ENCODE measurements around the gene SIGLEC14. TPM values are rescaled to one million over a fixed set of nuclear protein-coding genes. Genes with fewer than 3 reads are reported as not detected.
A peak's percentile ranks its signal among the peaks of the same experiment; 100 is the strongest.

SIGLEC14 gene
- total and polyA plus RNA-seq, 7 experiments from 2014 or later, result 0.08 to 43.8 (median 1.2) TPM; not detected in 2

GRCh38 chr19:51614789-51615188, 31.8 kb downstream of the SIGLEC14 start:
- Histone ChIP-seq H3K9me3 (ENCODE audit: control insufficient read depth in 2 of 3, low read length in 3 of 3) (peaks cover 0 to 12% (median 0%) of the 10 kb centered on the region in 3 experiments), H3K4me1 (ENCODE audit: control insufficient read depth in 2 of 2, insufficient read depth in 2 of 2, low read length in 2 of 2) (no peaks in the 10 kb centered on the region), H3K36me3 (ENCODE audit: control insufficient read depth in 2 of 3, insufficient read depth in 3 of 3, low read length in 3 of 3) (no peaks in the 10 kb centered on the region), H3K27ac (ENCODE audit: low read depth, low read length) (no peak overlapping the region), H3K27me3 (ENCODE audit: control insufficient read depth in 2 of 2, insufficient read depth in 2 of 2, low read length in 2 of 2) (no peaks in the 10 kb centered on the region), H3K4me3 (ENCODE audit: low read length) (no peak overlapping the region)
- Mint-ChIP-seq H3K27ac (no peak overlapping the region), H3K9me3 (peaks cover 6 to 48% (median 20%) of the 10 kb centered on the region in 11 donors), H3K27me3 (peaks cover 6 to 63% (median 55%) of the 10 kb centered on the region in 5 donors), H3K36me3 (peaks cover 0 to 16% (median 7%) of the 10 kb centered on the region in 5 donors), H3K4me3 (no peak overlapping the region), H3K4me1 (peaks cover 0 to 2% (median 0%) of the 10 kb centered on the region in 7 donors)
- intact Hi-C loops (cut with micrococcal nuclease), result no loop called here
- CTCF ChIA-PET, result interaction anchor here (0.6 to 0.7 kb wide), 2 partner anchors 61 to 142 kb away, joined by 4 to 5 read pairs; no protein-coding TSS in a partner anchor
- ATAC-seq, result no peak
- POLR2A ChIA-PET, result no interaction called here
- no peak for DNase-seq

- Mint-ChIP-seq H3K9me3 (peaks cover 12 to 75% (median 26%) of the 10 kb centered on the region in 11 donors), H3K27me3 (peaks cover 3 to 72% (median 69%) of the 10 kb centered on the region in 5 donors), H3K36me3 (peaks cover 0 to 22% (median 11%) of the 10 kb centered on the region in 5 donors), H3K27ac (no peak overlapping the region), H3K4me1 (peaks cover 0 to 5% (median 0%) of the 10 kb centered on the region in 7 donors), H3K4me3 (no peak overlapping the region)
- Histone ChIP-seq H3K9me3 (ENCODE audit: control insufficient read depth in 2 of 3, low read length in 3 of 3) (peaks cover 0 to 12% (median 0%) of the 10 kb centered on the region in 3 experiments), H3K4me3 (ENCODE audit: low read length) (no peak overlapping the region), H3K4me1 (ENCODE audit: control insufficient read depth in 2 of 2, insufficient read depth in 2 of 2, low read length in 2 of 2) (no peaks in the 10 kb centered on the region), H3K36me3 (ENCODE audit: control insufficient read depth in 2 of 3, insufficient read depth in 3 of 3, low read length in 3 of 3) (no peaks in the 10 kb centered on the region), H3K27me3 (ENCODE audit: control insufficient read depth in 2 of 2, insufficient read depth in 2 of 2, low read length in 2 of 2) (no peaks in the 10 kb centered on the region), H3K27ac (ENCODE audit: low read depth, low read length) (no peak overlapping the region)
- ChIA-PET CTCF (interaction anchor here (0.6 kb wide), 1 partner anchor 763 kb away, joined by 4 read pairs; no protein-coding TSS in a partner anchor), POLR2A (no interaction called here)
- intact Hi-C loops (cut with micrococcal nuclease), result no loop called here
- no peak for DNase-seq
- no peak for ATAC-seq
Observed at GRCh38 chr19:51610576-51610975, 36.0 kb downstream of the SIGLEC14 start.

- ATAC-seq (peak; percentile 88), DNase-seq (peak in 8 of 9 donors; percentile 19 to 75 (median 36))
- peaks cover 11 to 80% (median 29%) of the 10 kb centered on the region in 11 donors for H3K9me3 Mint-ChIP-seq
- no peaks in the 10 kb centered on the region for H3K4me1 ChIP-seq (ENCODE audit: control insufficient read depth in 2 of 2, insufficient read depth in 2 of 2, low read length in 2 of 2)
- no peak overlapping the region for H3K27ac ChIP-seq (ENCODE audit: low read depth, low read length)
- ChIA-PET CTCF (no interaction called here), POLR2A (no interaction called here)
- H3K9me3 ChIP-seq (ENCODE audit: control insufficient read depth in 2 of 3, low read length in 3 of 3), result peaks cover 0 to 8% (median 0%) of the 10 kb centered on the region in 3 experiments
- H3K4me1 Mint-ChIP-seq, result peaks cover 0 to 5% (median 0%) of the 10 kb centered on the region in 7 donors
- H3K4me3 Mint-ChIP-seq, result no peak overlapping the region
- no peak overlapping the region for H3K27ac Mint-ChIP-seq
- H3K36me3 Mint-ChIP-seq, result peaks cover 0 to 30% (median 21%) of the 10 kb centered on the region in 5 donors
- no peaks in the 10 kb centered on the region for H3K27me3 ChIP-seq (ENCODE audit: control insufficient read depth in 2 of 2, insufficient read depth in 2 of 2, low read length in 2 of 2)
- no peak overlapping the region for H3K4me3 ChIP-seq (ENCODE audit: low read length)
- intact Hi-C loops (cut with micrococcal nuclease), result loop anchor here (2.0 to 5.0 kb wide), 2 partner anchors 171 to 186 kb away; no protein-coding TSS in a partner anchor
- H3K36me3 ChIP-seq (ENCODE audit: control insufficient read depth in 2 of 3, insufficient read depth in 3 of 3, low read length in 3 of 3), result no peaks in the 10 kb centered on the region
- H3K27me3 Mint-ChIP-seq, result peaks cover 6 to 60% (median 52%) of the 10 kb centered on the region in 5 donors
Observed at GRCh38 chr19:51607920-51608562, 38.6 kb downstream of the SIGLEC14 start.

GRCh38 chr19:51607077-51607476, 39.5 kb downstream of the SIGLEC14 start:
- ATAC-seq (peak; percentile 45), DNase-seq (no peak)
- no peaks in the 10 kb centered on the region for H3K9me3 ChIP-seq (ENCODE audit: control insufficient read depth in 2 of 3, low read length in 3 of 3)
- ChIA-PET POLR2A (no interaction called here), CTCF (no interaction called here)
- H3K4me3 Mint-ChIP-seq, result no peak overlapping the region
- H3K27me3 ChIP-seq (ENCODE audit: control insufficient read depth in 2 of 2, insufficient read depth in 2 of 2, low read length in 2 of 2), result no peaks in the 10 kb centered on the region
- peaks cover 8 to 76% (median 22%) of the 10 kb centered on the region in 11 donors for H3K9me3 Mint-ChIP-seq
- no peaks in the 10 kb centered on the region for H3K4me1 ChIP-seq (ENCODE audit: control insufficient read depth in 2 of 2, insufficient read depth in 2 of 2, low read length in 2 of 2)
- H3K27me3 Mint-ChIP-seq, result peaks cover 15 to 58% (median 47%) of the 10 kb centered on the region in 5 donors
- H3K36me3 ChIP-seq (ENCODE audit: control insufficient read depth in 2 of 3, insufficient read depth in 3 of 3, low read length in 3 of 3), result no peaks in the 10 kb centered on the region
- no peak overlapping the region for H3K27ac ChIP-seq (ENCODE audit: low read depth, low read length)
- intact Hi-C loops (cut with micrococcal nuclease), result loop anchor here in 1 of 2 donors (5.0 kb wide), 1 partner anchor 185 kb away; no protein-coding TSS in a partner anchor
- peaks cover 0 to 5% (median 0%) of the 10 kb centered on the region in 7 donors for H3K4me1 Mint-ChIP-seq
- H3K36me3 Mint-ChIP-seq, result peaks cover 0 to 28% (median 20%) of the 10 kb centered on the region in 5 donors
- no peak overlapping the region for H3K27ac Mint-ChIP-seq
- no peak overlapping the region for H3K4me3 ChIP-seq (ENCODE audit: low read length)

- H3K4me3 Mint-ChIP-seq, result peak overlapping the region in 3 of 10 donors; percentile 21 to 54 (median 39)
- no peak for DNase-seq
- H3K36me3 ChIP-seq (ENCODE audit: control insufficient read depth in 2 of 3, insufficient read depth in 3 of 3, low read length in 3 of 3), result no peaks in the 10 kb centered on the region
- ChIA-PET POLR2A (no interaction called here), CTCF (interaction anchor here (1.0 kb wide), 1 partner anchor 21 kb away, joined by 3 read pairs; no protein-coding TSS in a partner anchor)
- peaks cover 0 to 44% (median 13%) of the 10 kb centered on the region in 11 donors for H3K9me3 Mint-ChIP-seq
- no peaks in the 10 kb centered on the region for H3K27me3 ChIP-seq (ENCODE audit: control insufficient read depth in 2 of 2, insufficient read depth in 2 of 2, low read length in 2 of 2)
- H3K4me3 ChIP-seq (ENCODE audit: low read length), result no peak overlapping the region
- intact Hi-C loops (cut with micrococcal nuclease), result no loop called here
- peaks cover 0 to 12% (median 3%) of the 10 kb centered on the region in 7 donors for H3K4me1 Mint-ChIP-seq
- ATAC-seq, result no peak
- no peak overlapping the region for H3K27ac Mint-ChIP-seq
- H3K9me3 ChIP-seq (ENCODE audit: control insufficient read depth in 2 of 3, low read length in 3 of 3), result no peaks in the 10 kb centered on the region
- H3K27me3 Mint-ChIP-seq, result peaks cover 27 to 46% (median 38%) of the 10 kb centered on the region in 5 donors
- no peak overlapping the region for H3K27ac ChIP-seq (ENCODE audit: low read depth, low read length)
- H3K36me3 Mint-ChIP-seq, result peaks cover 0 to 31% (median 14%) of the 10 kb centered on the region in 5 donors
- no peaks in the 10 kb centered on the region for H3K4me1 ChIP-seq (ENCODE audit: control insufficient read depth in 2 of 2, insufficient read depth in 2 of 2, low read length in 2 of 2)
Observed at GRCh38 chr19:51602189-51602854, 44.3 kb downstream of the SIGLEC14 start.

GRCh38 chr19:51600940-51601580, 45.6 kb downstream of the SIGLEC14 start:
- H3K4me3 ChIP-seq (ENCODE audit: low read length), result no peak overlapping the region
- CTCF ChIA-PET, result no interaction called here
- H3K27me3 ChIP-seq (ENCODE audit: control insufficient read depth in 2 of 2, insufficient read depth in 2 of 2, low read length in 2 of 2), result no peaks in the 10 kb centered on the region
- Mint-ChIP-seq H3K4me1 (peaks cover 0 to 12% (median 0%) of the 10 kb centered on the region in 7 donors), H3K9me3 (peaks cover 0 to 35% (median 10%) of the 10 kb centered on the region in 11 donors), H3K27me3 (peaks cover 27 to 50% (median 41%) of the 10 kb centered on the region in 5 donors), H3K4me3 (peak overlapping the region in 2 of 10 donors; percentile 21 to 27), H3K27ac (no peak overlapping the region), H3K36me3 (peaks cover 0 to 37% (median 13%) of the 10 kb centered on the region in 5 donors)
- H3K9me3 ChIP-seq (ENCODE audit: control insufficient read depth in 2 of 3, low read length in 3 of 3), result no peaks in the 10 kb centered on the region
- H3K36me3 ChIP-seq (ENCODE audit: control insufficient read depth in 2 of 3, insufficient read depth in 3 of 3, low read length in 3 of 3), result no peaks in the 10 kb centered on the region
- POLR2A ChIA-PET, result no interaction called here
- H3K4me1 ChIP-seq (ENCODE audit: control insufficient read depth in 2 of 2, insufficient read depth in 2 of 2, low read length in 2 of 2), result no peaks in the 10 kb centered on the region
- intact Hi-C loops (cut with micrococcal nuclease), result no loop called here
- peak; percentile 49 for ATAC-seq
- DNase-seq, result no peak
- H3K27ac ChIP-seq (ENCODE audit: low read depth, low read length), result no peak overlapping the region

All from naive thymus-derived CD4-positive, alpha-beta T cell (primary cell).